Measurements from ENCODE around the gene TEFM.
"Not testable (repeated sequence)": the region's sequence is repeated elsewhere in the genome, so short reads cannot be mapped to it uniquely, and the experiment has no call there.

The TEFM gene

DNA sequence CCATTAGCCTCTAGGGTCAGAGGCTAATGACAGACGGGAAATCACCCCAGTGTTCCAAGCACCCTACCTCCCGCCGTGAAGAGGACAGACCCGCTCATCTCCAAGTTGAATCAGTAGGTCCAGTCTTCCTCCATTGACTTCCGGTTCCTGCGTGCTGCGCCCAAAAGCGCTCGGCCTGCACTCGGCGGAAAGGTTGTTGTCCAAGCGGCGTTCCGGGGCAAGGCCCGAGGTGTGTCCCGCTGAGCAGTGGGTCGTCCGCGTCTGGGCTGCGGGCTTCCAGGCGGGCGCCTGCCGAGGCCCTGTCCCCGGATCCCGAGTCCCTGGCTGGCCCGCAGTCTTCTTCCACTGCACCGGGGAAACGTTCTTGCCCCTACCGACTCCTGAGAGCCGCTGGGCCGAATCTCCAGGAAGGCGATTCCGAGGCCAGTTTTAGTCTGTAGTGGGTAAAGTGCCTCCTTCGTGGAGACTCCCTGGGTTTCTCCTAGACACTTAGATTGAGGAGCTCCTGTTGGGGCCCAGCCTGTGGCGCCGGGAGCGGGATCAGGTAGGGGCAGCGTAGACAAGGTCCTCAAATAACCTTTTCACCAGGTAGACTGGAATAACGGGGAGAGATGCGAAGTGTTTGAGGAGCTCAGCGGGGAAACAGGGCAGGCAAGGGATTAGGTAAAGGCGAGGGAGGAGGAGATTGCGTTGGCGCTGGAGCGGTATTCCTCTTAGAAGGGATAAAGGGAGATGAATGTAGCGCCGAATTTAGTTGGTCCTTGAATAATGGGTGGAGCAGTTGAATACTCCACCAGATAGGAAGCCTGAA, at the start of gene TEFM:
TEFM (minus strand) TSS at position 138 of the 811 bp plus-strand sequence; CDS start at position 98, 40 bp downstream.
- peak; percentile 96 for DNase-seq (ENCODE audit: low spot score)

DNA sequence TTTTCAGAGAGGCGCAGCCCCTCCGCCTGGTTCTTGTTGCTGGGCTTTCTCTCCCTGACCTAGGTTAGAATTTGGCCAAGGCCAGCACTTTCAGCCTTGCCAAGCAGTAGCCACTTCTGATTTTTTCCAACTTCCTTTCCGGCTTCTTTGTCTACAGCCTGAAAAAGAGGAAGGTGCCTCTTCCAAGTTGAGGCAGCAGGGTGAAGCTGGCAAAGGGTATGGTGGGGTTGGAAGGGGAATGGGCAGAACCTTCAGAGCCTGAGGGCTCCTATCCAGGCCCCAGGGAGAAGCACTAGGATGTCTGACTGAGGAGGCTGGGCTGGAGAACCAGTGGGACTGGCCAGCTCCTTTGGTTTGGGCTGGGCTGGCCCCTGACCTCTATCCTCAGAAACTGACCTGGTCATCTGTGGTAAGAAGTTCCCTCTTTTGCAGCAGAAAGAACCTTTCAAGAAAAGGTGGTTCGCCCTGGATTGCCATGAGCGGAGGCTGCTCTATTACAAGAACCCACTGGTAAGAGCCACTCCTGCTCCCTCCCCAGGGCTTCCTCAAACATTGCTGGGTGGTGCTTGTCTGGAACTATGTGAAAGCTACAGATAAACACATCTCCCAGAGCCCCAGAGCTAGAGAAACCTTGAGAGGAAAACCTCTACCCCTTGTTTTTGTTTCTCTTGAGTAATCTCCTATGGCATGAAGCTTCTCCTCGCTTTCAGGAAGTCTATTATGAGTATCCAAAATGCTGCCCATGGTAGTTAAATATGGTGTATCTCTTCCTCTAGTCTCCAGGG, 48.2 kb upstream of the TEFM start:
- no peak for DNase-seq (ENCODE audit: low spot score)

DNA sequence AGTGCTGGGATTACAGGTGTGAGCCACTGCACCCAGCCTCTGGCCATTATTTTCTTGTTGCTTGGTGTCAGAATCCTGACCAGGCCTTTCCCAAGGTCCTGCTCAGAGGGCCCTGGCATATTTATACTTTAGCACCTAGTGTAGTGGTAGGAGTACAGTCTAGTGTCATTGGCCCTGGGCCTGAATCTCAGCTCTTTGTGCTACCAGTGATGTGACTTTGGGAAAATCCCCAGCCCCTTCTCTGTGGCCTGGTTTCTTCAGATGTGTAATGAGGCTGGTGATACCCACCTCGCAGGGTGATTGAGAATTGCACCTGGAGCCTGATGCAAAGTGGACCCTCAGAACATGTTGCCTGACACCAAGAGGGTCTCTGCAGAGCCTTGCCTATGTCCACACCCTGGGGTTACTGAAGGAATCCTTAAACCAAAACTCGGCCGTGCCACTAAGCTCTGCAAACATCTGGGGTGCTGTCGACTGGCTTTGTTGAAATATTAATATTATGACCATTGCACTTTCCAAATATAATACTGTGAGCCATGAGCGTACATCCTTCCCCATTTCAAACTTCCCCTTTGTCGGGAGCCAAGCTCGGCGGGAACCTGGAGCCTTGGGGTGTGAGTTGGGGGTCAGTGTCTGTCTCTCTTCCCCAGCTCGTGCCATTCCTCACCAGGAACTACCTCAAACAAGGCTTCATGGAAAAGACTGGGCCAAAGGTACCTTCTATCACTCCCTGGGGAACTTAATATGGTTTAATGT, 46.8 kb upstream of the TEFM start:
- no peak for DNase-seq (ENCODE audit: low spot score)

DNA sequence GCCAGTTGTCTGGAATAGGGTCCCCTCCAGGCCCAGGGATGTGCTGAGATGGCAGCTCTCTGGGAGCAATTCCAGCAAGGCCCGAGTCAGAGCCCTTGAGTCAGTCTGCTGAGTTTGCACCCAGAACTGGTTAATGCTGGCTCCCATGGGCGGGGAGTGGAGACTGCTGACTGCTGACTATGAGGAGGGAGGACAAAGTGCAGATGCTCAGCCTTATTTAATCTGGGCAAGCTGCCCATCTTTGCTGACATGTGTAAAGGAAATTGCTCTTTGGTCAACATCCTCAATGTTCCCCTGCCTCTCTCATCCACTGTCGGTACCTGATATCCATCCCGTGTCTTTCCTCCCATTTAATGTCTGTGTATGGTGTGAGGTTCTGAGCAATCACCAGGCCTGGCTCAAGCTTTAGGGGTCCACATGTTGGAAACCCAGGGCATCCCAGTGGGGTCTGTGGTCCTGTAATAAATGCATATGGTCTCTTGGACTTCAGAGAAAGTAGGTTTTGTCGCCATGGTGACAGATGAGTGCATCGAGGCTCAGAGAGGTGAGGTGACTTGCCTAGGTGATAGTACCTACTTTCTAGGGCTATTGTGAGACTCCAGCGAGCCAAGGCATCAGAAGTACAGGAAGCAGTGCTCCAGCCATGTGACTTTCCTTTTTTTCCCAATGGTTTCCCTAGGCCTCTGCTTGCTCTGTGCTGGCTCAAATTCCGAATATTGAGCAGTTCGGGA, 44.8 kb upstream of the TEFM start:
- DNase-seq (ENCODE audit: low spot score), result peak; percentile 82

GRCh38 chr17:30950189-30950588, 44.2 kb upstream of the TEFM start:
- peak; percentile 9 for DNase-seq (ENCODE audit: low spot score)

DNA sequence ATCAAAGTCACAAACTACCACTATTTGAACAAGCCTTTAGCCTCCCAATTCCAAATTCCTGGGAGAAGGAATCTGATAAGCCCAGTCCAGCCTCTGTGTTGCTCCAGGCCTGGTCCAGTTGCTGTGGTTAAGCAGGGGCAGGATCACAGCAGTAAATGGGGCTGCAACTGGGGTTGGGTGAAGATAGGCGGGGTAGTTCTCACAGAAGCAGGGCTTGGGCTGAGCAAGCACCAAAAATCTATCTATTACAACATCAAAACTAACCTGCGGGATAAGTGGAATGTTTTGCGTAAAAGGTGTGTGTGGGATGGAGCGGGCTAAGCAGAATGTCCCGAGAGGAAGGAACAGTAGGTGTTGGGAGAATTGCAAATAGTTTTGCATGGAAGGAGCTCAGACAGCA, 41.8 kb upstream of the TEFM start:
- DNase-seq (ENCODE audit: low spot score), result no peak

DNA sequence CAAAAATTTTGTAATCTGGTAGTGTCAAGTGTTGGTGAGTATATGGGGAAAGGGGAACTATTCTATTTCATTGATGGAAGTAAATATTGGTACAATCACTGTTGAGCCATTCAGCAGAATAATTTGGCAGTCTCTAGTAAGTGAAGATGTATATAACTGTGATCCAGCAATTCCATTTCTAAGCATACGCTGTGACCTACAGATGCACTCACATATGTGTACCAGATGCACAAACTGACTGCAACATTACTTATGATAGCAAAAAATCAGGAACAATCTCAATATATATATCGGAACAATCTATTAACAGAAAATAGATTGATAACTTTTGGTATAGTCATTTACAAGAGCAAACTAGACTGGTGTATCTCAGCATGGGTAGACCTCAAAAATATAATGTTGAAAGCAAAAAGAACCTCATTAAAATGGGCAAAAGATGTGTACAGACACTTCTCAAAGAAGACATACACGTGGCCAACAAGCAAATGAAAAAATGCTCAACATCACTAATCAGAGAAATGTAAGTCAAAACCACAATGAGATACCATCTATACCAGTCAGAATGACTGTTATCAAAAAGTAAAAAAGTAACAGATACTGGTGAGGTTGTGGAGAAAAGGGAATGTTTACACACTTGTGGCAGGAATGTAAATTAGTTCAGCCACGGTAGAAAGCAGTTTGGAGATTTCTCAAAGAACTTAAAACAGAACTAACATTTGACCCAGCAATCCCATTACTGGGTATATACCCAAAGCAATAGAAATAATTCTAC, 36.5 kb upstream of the TEFM start:
- no peak for DNase-seq (ENCODE audit: low spot score)

DNA sequence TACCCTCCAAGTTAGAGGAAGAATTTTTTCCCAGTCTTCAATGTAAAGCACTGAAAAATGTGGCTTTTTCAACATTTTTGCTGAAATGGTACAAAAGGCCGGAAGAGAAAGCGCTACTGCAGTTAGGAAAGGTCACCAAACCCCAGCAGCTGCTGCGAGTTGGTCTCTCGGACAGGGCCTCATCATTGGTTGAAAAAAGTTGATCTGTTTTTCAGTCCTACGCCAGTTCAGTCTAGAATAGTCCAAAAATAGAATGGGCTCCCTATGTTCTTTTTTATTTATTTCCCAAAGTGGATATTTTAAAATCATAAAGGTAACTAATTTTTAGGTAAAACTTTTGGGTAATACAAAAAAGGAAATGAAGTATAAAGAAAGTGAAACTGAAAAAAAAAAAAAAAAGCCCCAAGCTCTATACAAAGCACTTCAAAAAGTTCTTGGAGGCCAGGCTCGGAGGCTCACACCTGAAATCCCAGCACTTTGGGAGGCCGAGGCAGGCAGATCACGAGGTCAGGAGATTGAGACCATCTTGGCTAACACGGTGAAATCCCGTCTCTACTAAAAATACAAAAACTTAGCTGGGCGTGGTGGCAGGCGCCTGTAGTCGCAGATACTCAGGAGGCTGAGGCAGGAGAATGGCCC, 33.1 kb upstream of the TEFM start:
- DNase-seq (ENCODE audit: low spot score), result no peak

DNA sequence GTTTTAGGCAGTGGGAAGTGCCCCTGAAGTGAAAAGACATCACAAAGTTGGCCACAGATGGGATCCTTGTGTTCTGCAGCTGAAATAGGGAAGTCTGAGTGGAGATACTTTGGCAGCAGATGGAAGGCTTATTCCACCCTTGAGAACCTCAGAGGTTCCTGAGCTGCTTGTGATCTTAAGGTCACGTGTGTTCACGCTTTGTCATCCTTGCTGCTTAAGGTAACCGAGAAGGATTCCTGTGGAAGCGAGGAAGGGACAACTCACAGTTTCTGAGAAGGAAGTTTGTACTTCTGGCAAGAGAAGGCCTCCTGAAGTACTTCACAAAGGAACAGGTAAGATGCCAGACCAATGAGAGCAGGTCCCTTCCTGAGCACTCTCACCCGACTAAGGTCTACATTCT, 27.9 kb upstream of the TEFM start:
- no peak for DNase-seq (ENCODE audit: low spot score)

- not testable (repeated sequence) for DNase-seq (ENCODE audit: low spot score)
Measured at GRCh38 chr17:30931582-30931981, 25.5 kb upstream of the TEFM start.

DNA sequence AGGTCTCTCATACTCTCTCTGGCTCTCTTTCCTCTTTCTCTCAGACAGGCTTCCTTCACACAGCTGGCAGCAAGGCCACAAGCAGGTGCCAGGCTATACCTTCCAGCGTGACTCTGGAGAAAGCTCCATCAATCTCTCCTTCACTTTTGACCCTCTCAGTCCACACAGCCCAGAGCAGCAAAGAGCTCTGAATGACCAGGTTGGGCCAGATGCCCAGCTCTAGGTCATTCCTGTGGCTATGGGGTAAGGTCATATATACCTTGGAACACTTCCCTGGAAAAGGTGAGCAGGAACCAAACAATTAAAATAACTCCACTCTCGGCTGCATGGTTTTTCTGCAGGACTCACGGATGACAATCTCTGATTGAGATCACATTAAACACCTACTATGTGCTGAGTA, 24.5 kb upstream of the TEFM start:
- no peak for DNase-seq (ENCODE audit: low spot score)

DNA sequence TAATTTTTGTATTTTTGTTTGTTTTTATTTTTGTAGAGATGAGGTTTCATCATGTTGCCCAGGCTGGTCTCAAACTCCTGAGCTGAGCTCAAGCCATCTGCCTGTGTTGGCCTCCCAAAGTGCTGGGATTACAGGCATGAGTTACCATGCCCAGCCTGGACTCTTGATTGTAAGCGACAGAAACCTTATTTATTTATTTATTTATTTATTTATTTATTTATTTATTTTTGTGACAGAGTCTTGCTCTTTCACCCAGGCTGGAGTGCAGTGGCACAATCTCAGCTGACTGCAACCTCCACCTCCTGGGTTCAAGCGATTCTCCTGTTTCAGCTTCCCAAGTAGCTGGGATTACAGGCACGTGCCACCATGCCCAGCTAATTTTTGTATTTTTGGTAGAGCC, 23.8 kb upstream of the TEFM start:
- DNase-seq (ENCODE audit: low spot score), result not testable (repeated sequence)

DNA sequence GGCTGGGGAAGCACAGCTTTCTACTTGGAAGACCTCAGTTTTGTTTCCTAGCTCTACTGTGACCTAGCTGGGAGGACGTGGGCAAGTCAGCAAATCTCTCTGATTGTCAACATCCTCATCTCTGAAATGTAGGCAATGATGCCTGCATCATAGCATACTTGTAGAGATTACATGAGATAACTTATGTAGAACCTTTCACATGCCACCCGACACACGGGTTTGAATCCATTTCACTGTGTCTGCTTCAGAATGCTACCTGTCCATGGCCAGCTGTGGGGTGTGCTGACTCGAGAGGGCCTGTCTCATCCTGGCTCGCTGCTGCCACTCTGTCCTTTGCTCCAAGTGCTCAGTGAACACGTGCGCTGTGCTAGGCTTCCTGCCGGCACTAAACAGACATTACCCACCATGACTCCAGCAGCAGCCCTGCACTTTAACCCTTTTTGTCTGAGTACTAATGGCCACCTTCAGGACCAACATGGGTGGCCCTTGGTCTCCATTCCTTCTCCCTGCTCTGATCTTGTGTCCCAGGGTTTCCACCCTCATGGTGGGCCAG, 23.1 kb upstream of the TEFM start:
- DNase-seq (ENCODE audit: low spot score), result no peak

DNA sequence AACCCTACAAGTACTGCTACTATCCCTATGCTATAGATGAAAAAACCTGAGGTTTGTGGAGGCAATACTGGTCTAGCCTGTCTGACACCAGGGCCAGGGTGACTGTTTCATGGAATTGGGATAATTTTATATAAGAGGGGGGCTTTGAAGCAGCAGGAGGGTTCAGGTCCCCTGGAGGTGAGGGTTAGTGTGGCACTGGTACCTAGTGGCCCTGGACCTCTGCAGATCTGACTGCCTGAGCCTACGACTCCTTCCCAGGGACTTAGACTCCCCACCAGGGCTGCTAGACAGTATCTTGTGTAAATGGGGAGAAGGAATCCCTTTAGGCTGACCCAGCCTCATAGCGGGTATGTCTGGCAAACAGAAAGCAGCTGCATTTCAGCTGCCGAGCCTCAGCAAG, 22.5 kb upstream of the TEFM start:
- no peak for DNase-seq (ENCODE audit: low spot score)

- no peak for DNase-seq (ENCODE audit: low spot score)
Measured at GRCh38 chr17:30927756-30928155, 21.7 kb upstream of the TEFM start.

DNA sequence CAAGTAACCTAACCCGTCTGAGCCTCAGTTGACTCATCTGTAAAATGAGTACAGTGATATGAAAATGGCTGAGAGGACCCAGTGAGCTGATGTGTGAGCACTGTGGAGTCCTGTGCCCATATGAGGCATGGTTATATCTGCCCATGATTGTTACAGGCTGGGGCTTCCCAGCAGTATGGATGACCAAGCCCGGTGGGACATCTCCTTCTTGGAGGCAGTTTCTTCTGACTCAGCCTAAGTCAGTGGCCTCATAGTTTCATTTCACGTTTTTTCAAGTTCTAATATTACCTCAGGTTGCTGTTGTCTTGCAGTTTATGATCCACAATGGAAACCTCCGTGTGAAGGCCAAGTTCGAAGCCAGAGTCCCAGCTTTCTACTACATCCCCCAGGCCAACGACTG, 20.5 kb upstream of the TEFM start:
- no peak for DNase-seq (ENCODE audit: low spot score)

DNA sequence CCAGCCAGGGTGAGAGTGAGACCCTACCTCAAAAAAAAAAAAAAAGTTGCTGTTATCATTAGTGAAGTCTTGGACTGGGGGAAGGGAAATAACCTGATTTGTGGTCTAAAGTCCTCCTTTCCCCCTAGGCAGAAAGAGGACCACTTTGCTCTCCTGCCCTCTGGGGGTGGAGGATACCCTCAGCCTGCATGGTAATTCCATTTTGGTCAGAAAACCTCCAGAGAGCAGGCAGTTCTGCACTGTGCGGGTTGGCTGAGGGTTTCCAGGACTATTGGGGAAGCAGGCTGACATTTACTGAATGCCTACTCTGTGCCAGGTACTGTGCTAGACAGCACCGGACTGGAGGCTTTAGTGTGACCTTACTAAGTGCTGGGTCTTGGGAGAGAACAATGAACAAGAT, 18.3 kb upstream of the TEFM start:
- DNase-seq (ENCODE audit: low spot score), result no peak

DNA sequence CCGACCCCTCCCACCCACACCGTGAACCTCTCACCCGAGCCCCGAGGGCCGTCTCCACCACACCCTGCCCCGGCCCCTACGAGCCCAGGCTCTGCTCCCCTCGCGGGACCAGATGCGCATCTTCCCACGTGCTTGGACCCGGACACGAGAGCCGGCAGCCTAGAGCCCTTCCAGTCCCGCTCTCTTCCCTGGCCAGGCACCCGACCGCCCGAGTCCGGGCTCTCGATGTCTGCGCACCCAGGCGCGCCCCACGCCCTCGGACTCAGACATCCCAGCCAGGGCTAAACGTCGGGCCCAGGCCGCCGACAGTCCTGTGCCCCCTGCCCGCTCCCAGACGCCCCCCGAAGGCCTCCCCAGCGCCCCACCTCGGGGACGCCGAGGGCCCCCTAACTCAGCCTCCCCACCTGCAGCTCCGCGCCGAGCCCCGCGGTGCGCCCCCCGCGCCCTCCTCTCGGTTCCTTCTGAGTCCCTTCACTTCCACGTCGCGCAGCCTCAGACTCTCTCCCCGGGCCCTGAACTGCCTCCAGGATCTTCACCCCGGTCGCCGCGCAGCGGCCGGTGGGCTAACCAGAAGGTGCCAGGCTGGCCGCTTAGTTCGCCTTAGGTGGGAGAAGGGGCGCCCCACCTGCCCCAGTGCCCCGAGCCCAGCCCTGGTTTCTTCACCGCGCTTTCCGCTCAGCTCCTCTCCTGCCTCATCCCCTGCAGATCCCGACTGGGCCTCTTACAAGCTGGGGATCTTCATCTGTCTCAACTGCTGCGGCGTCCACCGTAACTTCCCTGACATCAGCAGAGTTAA, 16.4 kb upstream of the TEFM start:
- peak; percentile 47 for DNase-seq (ENCODE audit: low spot score)

DNA sequence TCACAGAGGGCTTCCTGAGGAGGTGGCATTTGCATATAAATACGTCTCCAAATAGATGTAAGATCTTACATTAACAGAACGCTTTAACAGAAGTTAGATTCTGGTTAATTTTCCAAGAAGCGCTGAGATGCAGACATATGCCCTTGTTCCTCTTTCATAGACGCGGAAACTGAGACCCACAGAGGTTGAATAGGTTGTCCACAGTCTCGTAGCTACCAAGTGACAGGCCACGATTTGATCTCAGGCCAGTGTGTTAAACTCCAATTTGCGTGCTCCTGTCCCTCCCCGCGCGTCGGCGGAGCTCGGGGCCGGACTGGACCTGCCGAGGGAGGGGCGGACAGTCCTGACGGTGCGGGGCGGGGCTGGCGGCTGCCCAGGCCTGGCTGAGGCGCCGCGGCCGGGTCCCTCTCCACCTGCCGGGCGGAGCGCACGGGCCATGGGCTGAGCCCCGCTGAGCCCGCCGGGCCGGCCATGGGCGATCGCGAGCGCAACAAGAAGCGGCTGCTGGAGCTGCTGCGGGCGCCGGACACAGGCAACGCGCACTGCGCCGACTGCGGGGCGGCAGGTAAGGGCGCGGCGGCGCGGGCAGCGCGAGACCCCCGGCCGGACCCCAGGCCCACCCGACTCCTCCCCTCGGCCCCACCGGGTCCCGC, 15.6 kb upstream of the TEFM start, which contains the start of gene ADAP2:
ADAP2 (plus strand) TSS at position 402 of the 653 bp plus-strand sequence; CDS start at position 472, 70 bp downstream.
- peak; percentile 54 for DNase-seq (ENCODE audit: low spot score)

All from AG20443 (cell line).